OCI-LY7 (cell line): Measurements from ENCODE around the gene FRMPD4. TPM values are rescaled to one million over a fixed set of nuclear protein-coding genes. Genes with fewer than 3 reads are reported as not detected.

ENCODE experiments used
- BruUV-seq: library from RNA; stranded (reverse); fragments of 400-500 nt; replicated peaks from 2 replicates; lab custom pipeline; 2021; lab: Mats Ljungman, UMichigan
- CTCF ChIA-PET: fragments of 300-600 bp; sonication (Branson Sonifier 250); formaldehyde crosslinking; loops from one replicate; lab custom pipeline; 2022; ENCODE audit warnings: antibody characterized with exemption; ENCODE audit not compliant: unreplicated experiment; lab: Charles Lee
- POLR2A ChIA-PET: fragments of 300-600 bp; sonication (Branson Sonifier 250); formaldehyde crosslinking; loops from one replicate; lab custom pipeline; 2022; ENCODE audit warnings: antibody characterized with exemption; lab: Charles Lee
- DNase-seq: peaks from one replicate; pipeline ENCODE4 v3.0.0-alpha.2; 2015; ENCODE audit warnings: low spot score
- H2AFZ ChIP-seq: fragments of 200-600 bp; sonication (generic), shearing (Covaris generic); 2 replicates; pipeline ENCODE4 v1.6.1; 2014; ENCODE audit warnings: mild to moderate bottlenecking, antibody characterized with exemption, low read length, moderate library complexity
- H3K27ac ChIP-seq: fragments of 200-600 bp; sonication (generic); 2 replicates; pipeline ENCODE4 v1.5.1; 2014; ENCODE audit warnings: mixed run types, low read depth, mild to moderate bottlenecking, moderate library complexity, low read length, inconsistent platforms; ENCODE audit not compliant: poor library complexity, severe bottlenecking
- H3K36me3 ChIP-seq: fragments of 200-600 bp; sonication (generic); 2 replicates; pipeline ENCODE4 v1.6.1; 2014; ENCODE audit warnings: mild to moderate bottlenecking, antibody characterized with exemption, low read length, moderate library complexity, mixed read lengths; ENCODE audit not compliant: insufficient read depth
- H3K4me1 ChIP-seq: fragments of 200-600 bp; sonication (generic); 2 replicates; pipeline ENCODE4 v1.5.1; 2014; ENCODE audit warnings: mild to moderate bottlenecking, low read length; ENCODE audit not compliant: insufficient read depth, poor library complexity, severe bottlenecking
- H3K4me2 ChIP-seq: fragments of 200-600 bp; sonication (generic); 2 replicates; pipeline ENCODE4 v1.6.1; 2014; ENCODE audit warnings: mild to moderate bottlenecking, low read length
- H3K4me3 ChIP-seq: fragments of 200-600 bp; sonication (generic); 2 replicates; pipeline ENCODE4 v1.5.1; 2014; ENCODE audit warnings: mild to moderate bottlenecking, low read depth, low read length; ENCODE audit not compliant: poor library complexity, severe bottlenecking
- H3K79me2 ChIP-seq: fragments of 200-600 bp; sonication (generic); 2 replicates; pipeline ENCODE4 v1.6.1; 2016; ENCODE audit warnings: low read depth, mild to moderate bottlenecking, low read length, moderate library complexity, mixed read lengths; ENCODE audit not compliant: insufficient read depth
- H3K9me2 ChIP-seq: fragments of 200-600 bp; sonication (generic); 2 replicates; pipeline ENCODE4 v1.6.1; 2016; ENCODE audit warnings: mild to moderate bottlenecking, low read length, mixed read lengths; ENCODE audit not compliant: insufficient read depth
- H3K9me3 ChIP-seq: fragments of 200-600 bp; sonication (generic); 2 replicates; pipeline ENCODE4 v1.6.1; 2014; ENCODE audit warnings: mild to moderate bottlenecking, mixed run types, low read length, mixed read lengths
- H4K20me1 ChIP-seq: fragments of 200-600 bp; sonication (generic); 2 replicates; pipeline ENCODE4 v1.6.1; 2014; ENCODE audit warnings: mild to moderate bottlenecking, antibody characterized with exemption, low read length, moderate library complexity, mixed read lengths; ENCODE audit not compliant: insufficient read depth
- CTCF ChIP-seq: fragments of 200-600 bp; sonication (generic); conservative IDR thresholded peaks from 2 replicates; pipeline ENCODE4 v1.5.1; 2014; ENCODE audit warnings: mild to moderate bottlenecking, antibody characterized with exemption, low read length, moderate library complexity, mixed read lengths
- EZH2phosphoT487 ChIP-seq: fragments of 200-600 bp; sonication (generic); IDR thresholded peaks from 2 replicates; pipeline ENCODE4 v1.6.1; 2018; ENCODE audit warnings: low read depth, borderline replicate concordance, mild to moderate bottlenecking, mixed run types, antibody characterized with exemption, low read length, moderate library complexity, mixed read lengths
- intact Hi-C: fragments of 100-400 bp; cut with micrococcal nuclease; formaldehyde crosslinking; loops from one replicate; pipeline ENCODE4 v1.10.0; 2022; ENCODE audit not compliant: unreplicated experiment
- total RNA-seq, 2 experiments: library from RNA; depleted of rRNA in 1 of 2; stranded (reverse); fragments of >200 nt in 1 of 2; shearing (Covaris generic) in 1 of 2; gene quantifications; 2 replicates each; pipeline ENCODE4 v1.2.3, GENCODE V29; 2014 to 2022

The FRMPD4 gene
- total RNA-seq, 2 experiments from 2014 or later, result not detected

GRCh38 chrX:12467321-12467720 lies 329.0 kb downstream of the FRMPD4 start:
- H3K4me1 ChIP-seq, result no peaks in the 10 kb centered on the region
- DNase-seq, result no peak
- H3K36me3 ChIP-seq, result no peaks in the 10 kb centered on the region
- no TSS peak for BruUV-seq
- no peaks in the 10 kb centered on the region for H3K9me2 ChIP-seq
- no peaks in the 10 kb centered on the region for H3K9me3 ChIP-seq
- no peak overlapping the region for H2AFZ ChIP-seq
- ChIA-PET CTCF (no interaction called here), POLR2A (interaction anchor here (0.6 to 0.7 kb wide), 2 partner anchors 15 to 99 kb away, joined by 4 to 5 read pairs; no protein-coding TSS in a partner anchor)
- no peaks in the 10 kb centered on the region for H4K20me1 ChIP-seq
- TF ChIP-seq CTCF (no peak), EZH2phosphoT487 (no peak)
- H3K4me2 ChIP-seq, result no peak overlapping the region
- no peaks in the 10 kb centered on the region for H3K79me2 ChIP-seq
- H3K4me3 ChIP-seq, result no peak overlapping the region
- no peak overlapping the region for H3K27ac ChIP-seq
- intact Hi-C loops, result no loop called here

GRCh38 chrX:12469296-12469695 lies 331.0 kb downstream of the FRMPD4 start:
- TF ChIP-seq EZH2phosphoT487 (no peak), CTCF (no peak)
- H3K4me2 ChIP-seq, result no peak overlapping the region
- DNase-seq, result no peak
- no peaks in the 10 kb centered on the region for H3K36me3 ChIP-seq
- no peaks in the 10 kb centered on the region for H3K9me2 ChIP-seq
- intact Hi-C loops, result no loop called here
- BruUV-seq, result no TSS peak
- CTCF ChIA-PET, result no interaction called here
- H3K4me3 ChIP-seq, result no peak overlapping the region
- no peaks in the 10 kb centered on the region for H4K20me1 ChIP-seq
- no peaks in the 10 kb centered on the region for H3K4me1 ChIP-seq
- POLR2A ChIA-PET, result no interaction called here
- H3K27ac ChIP-seq, result no peak overlapping the region
- H3K9me3 ChIP-seq, result no peaks in the 10 kb centered on the region
- H3K79me2 ChIP-seq, result no peaks in the 10 kb centered on the region
- no peak overlapping the region for H2AFZ ChIP-seq

- no peak overlapping the region for H3K4me2 ChIP-seq
- no peak overlapping the region for H2AFZ ChIP-seq
- no peak overlapping the region for H3K4me3 ChIP-seq
- no peak overlapping the region for H3K27ac ChIP-seq
- H3K36me3 ChIP-seq, result no peaks in the 10 kb centered on the region
- no peaks in the 10 kb centered on the region for H3K9me3 ChIP-seq
- intact Hi-C loops, result no loop called here
- no TSS peak for BruUV-seq
- POLR2A ChIA-PET, result no interaction called here
- CTCF ChIA-PET, result no interaction called here
- H4K20me1 ChIP-seq, result no peaks in the 10 kb centered on the region
- no peaks in the 10 kb centered on the region for H3K79me2 ChIP-seq
- H3K4me1 ChIP-seq, result no peaks in the 10 kb centered on the region
- no peak for DNase-seq
- no peak for TF ChIP-seq EZH2phosphoT487
- TF ChIP-seq CTCF, result no peak
- no peaks in the 10 kb centered on the region for H3K9me2 ChIP-seq
Observed at GRCh38 chrX:12471061-12471460, 332.8 kb downstream of the FRMPD4 start.
